ENCODE measurements around the gene CPA5.

GRCh38 chr7:130400120-130400572, 55.5 kb downstream of the CPA5 start:
- TF ChIP-seq, protein P1, sequence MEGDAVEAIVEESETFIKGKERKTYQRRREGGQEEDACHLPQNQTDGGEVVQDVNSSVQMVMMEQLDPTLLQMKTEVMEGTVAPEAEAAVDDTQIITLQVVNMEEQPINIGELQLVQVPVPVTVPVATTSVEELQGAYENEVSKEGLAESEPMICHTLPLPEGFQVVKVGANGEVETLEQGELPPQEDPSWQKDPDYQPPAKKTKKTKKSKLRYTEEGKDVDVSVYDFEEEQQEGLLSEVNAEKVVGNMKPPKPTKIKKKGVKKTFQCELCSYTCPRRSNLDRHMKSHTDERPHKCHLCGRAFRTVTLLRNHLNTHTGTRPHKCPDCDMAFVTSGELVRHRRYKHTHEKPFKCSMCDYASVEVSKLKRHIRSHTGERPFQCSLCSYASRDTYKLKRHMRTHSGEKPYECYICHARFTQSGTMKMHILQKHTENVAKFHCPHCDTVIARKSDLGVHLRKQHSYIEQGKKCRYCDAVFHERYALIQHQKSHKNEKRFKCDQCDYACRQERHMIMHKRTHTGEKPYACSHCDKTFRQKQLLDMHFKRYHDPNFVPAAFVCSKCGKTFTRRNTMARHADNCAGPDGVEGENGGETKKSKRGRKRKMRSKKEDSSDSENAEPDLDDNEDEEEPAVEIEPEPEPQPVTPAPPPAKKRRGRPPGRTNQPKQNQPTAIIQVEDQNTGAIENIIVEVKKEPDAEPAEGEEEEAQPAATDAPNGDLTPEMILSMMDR (IDR thresholded peaks at IDR 0.05) = no peak
- no peak for TF ChIP-seq POLR2A (IDR thresholded peaks at IDR 0.05)

Measured in uterus (tissue), 2 donors.